ENCODE measurements around the gene PTPN2. TPM values are rescaled to one million over a fixed set of nuclear protein-coding genes. Genes with fewer than 3 reads are reported as not detected.

Gene PTPN2
- total and polyA plus RNA-seq, 9 of the 15 experiments (the other 6 are each of a cell fraction or from before 2014, with no cell fraction given) = 36.6 to 66.4 (median 43.8) TPM

- TF ChIP-seq, protein P1, sequence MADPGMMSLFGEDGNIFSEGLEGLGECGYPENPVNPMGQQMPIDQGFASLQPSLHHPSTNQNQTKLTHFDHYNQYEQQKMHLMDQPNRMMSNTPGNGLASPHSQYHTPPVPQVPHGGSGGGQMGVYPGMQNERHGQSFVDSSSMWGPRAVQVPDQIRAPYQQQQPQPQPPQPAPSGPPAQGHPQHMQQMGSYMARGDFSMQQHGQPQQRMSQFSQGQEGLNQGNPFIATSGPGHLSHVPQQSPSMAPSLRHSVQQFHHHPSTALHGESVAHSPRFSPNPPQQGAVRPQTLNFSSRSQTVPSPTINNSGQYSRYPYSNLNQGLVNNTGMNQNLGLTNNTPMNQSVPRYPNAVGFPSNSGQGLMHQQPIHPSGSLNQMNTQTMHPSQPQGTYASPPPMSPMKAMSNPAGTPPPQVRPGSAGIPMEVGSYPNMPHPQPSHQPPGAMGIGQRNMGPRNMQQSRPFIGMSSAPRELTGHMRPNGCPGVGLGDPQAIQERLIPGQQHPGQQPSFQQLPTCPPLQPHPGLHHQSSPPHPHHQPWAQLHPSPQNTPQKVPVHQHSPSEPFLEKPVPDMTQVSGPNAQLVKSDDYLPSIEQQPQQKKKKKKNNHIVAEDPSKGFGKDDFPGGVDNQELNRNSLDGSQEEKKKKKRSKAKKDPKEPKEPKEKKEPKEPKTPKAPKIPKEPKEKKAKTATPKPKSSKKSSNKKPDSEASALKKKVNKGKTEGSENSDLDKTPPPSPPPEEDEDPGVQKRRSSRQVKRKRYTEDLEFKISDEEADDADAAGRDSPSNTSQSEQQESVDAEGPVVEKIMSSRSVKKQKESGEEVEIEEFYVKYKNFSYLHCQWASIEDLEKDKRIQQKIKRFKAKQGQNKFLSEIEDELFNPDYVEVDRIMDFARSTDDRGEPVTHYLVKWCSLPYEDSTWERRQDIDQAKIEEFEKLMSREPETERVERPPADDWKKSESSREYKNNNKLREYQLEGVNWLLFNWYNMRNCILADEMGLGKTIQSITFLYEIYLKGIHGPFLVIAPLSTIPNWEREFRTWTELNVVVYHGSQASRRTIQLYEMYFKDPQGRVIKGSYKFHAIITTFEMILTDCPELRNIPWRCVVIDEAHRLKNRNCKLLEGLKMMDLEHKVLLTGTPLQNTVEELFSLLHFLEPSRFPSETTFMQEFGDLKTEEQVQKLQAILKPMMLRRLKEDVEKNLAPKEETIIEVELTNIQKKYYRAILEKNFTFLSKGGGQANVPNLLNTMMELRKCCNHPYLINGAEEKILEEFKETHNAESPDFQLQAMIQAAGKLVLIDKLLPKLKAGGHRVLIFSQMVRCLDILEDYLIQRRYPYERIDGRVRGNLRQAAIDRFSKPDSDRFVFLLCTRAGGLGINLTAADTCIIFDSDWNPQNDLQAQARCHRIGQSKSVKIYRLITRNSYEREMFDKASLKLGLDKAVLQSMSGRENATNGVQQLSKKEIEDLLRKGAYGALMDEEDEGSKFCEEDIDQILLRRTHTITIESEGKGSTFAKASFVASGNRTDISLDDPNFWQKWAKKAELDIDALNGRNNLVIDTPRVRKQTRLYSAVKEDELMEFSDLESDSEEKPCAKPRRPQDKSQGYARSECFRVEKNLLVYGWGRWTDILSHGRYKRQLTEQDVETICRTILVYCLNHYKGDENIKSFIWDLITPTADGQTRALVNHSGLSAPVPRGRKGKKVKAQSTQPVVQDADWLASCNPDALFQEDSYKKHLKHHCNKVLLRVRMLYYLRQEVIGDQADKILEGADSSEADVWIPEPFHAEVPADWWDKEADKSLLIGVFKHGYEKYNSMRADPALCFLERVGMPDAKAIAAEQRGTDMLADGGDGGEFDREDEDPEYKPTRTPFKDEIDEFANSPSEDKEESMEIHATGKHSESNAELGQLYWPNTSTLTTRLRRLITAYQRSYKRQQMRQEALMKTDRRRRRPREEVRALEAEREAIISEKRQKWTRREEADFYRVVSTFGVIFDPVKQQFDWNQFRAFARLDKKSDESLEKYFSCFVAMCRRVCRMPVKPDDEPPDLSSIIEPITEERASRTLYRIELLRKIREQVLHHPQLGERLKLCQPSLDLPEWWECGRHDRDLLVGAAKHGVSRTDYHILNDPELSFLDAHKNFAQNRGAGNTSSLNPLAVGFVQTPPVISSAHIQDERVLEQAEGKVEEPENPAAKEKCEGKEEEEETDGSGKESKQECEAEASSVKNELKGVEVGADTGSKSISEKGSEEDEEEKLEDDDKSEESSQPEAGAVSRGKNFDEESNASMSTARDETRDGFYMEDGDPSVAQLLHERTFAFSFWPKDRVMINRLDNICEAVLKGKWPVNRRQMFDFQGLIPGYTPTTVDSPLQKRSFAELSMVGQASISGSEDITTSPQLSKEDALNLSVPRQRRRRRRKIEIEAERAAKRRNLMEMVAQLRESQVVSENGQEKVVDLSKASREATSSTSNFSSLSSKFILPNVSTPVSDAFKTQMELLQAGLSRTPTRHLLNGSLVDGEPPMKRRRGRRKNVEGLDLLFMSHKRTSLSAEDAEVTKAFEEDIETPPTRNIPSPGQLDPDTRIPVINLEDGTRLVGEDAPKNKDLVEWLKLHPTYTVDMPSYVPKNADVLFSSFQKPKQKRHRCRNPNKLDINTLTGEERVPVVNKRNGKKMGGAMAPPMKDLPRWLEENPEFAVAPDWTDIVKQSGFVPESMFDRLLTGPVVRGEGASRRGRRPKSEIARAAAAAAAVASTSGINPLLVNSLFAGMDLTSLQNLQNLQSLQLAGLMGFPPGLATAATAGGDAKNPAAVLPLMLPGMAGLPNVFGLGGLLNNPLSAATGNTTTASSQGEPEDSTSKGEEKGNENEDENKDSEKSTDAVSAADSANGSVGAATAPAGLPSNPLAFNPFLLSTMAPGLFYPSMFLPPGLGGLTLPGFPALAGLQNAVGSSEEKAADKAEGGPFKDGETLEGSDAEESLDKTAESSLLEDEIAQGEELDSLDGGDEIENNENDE (IDR thresholded peaks at IDR 0.05; ENCODE audit: low read depth, low read length) = no peak
- TF ChIP-seq ZNF431 (CRISPR knock-in tag; IDR thresholded peaks at IDR 0.05) (peak; percentile 79), HDAC8 (tag; IDR thresholded peaks at IDR 0.05) (0 out of 2 replicates have a peak, but pooled peaks have one; percentile 7), ATF1 (CRISPR knock-in tag; IDR thresholded peaks at IDR 0.05) (no peak), ATF1 (tag; IDR thresholded peaks at IDR 0.05) (peak; percentile 91), ZNF41 (CRISPR knock-in tag; conservative IDR thresholded peaks at IDR 0.05) (no peak), KDM5B (IDR thresholded peaks at IDR 0.05; ENCODE audit: insufficient replicate concordance, low read depth, low read length) (peak; percentile 96), ZBTB26 (CRISPR knock-in tag; IDR thresholded peaks at IDR 0.05) (no peak), ELF2 (CRISPR knock-in tag; IDR thresholded peaks at IDR 0.05) (peak; percentile 91), POLR2AphosphoS5 (IDR thresholded peaks at IDR 0.05; ENCODE audit: control insufficient read depth, insufficient read depth, low read depth, low read length) (peak; percentile 80), BMI1 (IDR thresholded peaks at IDR 0.05; ENCODE audit: low read length) (no peak), RAD21 (CRISPR knock-in tag; conservative IDR thresholded peaks at IDR 0.05 in 1 of 2, IDR thresholded peaks at IDR 0.05 in 1 of 2) (peak in 1 of 2 experiments; percentile 20; a peak in 2 of 4 replicates), ZNF354B (CRISPR knock-in tag; IDR thresholded peaks at IDR 0.05) (no peak), ELF1 (tag; IDR thresholded peaks at IDR 0.05) (peak; percentile 92)
These were observed at the start of gene PTPN2 (continued) for GRCh38 chr18:12883684-12884405.

All from K562 (cell line).